ENCODE measurements around the gene ERMAP. TPM values are rescaled to one million over a fixed set of nuclear protein-coding genes. Genes with fewer than 3 reads are reported as not detected.

Gene ERMAP
- total and polyA plus RNA-seq, 10 of the 15 experiments (the other 5 are each of a cell fraction or from before 2014, with no cell fraction given): 1.4 to 6.8 (median 4.1) TPM

DNA sequence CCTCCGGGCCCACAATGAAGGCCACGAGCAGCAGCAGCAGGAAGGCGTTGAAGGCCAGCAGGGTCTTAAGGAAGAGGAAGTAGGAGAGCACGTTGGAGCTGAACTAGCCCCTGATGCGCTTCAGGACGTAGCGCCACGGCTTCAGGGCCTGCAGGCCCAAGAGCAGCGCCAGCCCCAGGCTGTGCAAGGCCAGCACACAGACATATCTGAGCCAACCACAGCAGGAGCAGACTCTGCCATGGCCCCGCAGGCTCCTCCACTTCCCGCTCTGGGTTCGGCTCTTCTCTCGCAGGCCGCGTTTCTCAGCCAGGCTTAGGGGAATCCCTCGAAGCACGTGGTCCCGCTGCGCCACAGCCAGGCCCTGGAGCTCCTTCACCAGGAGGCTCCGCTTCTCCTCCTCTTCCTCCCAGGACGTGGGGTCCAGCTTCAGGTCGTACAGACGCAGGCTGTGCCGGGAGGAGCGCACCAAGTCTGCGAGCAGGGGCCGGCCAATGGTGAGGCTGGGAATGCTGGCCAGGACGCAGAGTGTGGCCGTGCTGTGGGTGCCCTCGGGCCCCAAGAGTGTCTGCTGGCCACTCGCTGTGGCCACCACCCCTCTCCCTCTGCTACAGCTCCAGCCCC is 71.2 kb downstream of the ERMAP start:
- Histone ChIP-seq H3K4me1 (ENCODE audit: control insufficient read depth, insufficient read depth, low read length) (no peaks in the 10 kb centered on the region), H2AFZ (ENCODE audit: control insufficient read depth, low read depth, low read length) (no peak overlapping the region), H3K4me3 (no peak overlapping the region), H4K20me1 (ENCODE audit: control insufficient read depth, insufficient read depth) (no peaks in the 10 kb centered on the region), H3K79me2 (ENCODE audit: control insufficient read depth, insufficient read depth, low read length) (no peaks in the 10 kb centered on the region), H3K9ac (ENCODE audit: control insufficient read depth, insufficient read depth, low read length) (no peak overlapping the region), H3K4me2 (ENCODE audit: control insufficient read depth, insufficient read depth) (no peak overlapping the region), H3K9me3 (replicated peaks; ENCODE audit: control insufficient read depth, insufficient read depth, low read length) (no peaks in the 10 kb centered on the region), H3K36me3 (ENCODE audit: control insufficient read depth in 2 of 2, insufficient read depth in 2 of 2, low read length in 1 of 2) (no peaks in the 10 kb centered on the region), H3K27ac (ENCODE audit: control insufficient read depth, insufficient read depth) (no peak overlapping the region), H3K27me3 (replicated peaks in 1 of 2; ENCODE audit: control insufficient read depth in 2 of 2, insufficient read depth in 2 of 2, low read length in 1 of 2) (no peaks in the 10 kb centered on the region)
- no peak for TF ChIP-seq POLR2AphosphoS5 (IDR thresholded peaks at IDR 0.05; ENCODE audit: low read length)
- no peak for TF ChIP-seq ZNF274 (IDR thresholded peaks at IDR 0.05; ENCODE audit: insufficient read depth, insufficient read length)
- TF ChIP-seq, protein P1, sequence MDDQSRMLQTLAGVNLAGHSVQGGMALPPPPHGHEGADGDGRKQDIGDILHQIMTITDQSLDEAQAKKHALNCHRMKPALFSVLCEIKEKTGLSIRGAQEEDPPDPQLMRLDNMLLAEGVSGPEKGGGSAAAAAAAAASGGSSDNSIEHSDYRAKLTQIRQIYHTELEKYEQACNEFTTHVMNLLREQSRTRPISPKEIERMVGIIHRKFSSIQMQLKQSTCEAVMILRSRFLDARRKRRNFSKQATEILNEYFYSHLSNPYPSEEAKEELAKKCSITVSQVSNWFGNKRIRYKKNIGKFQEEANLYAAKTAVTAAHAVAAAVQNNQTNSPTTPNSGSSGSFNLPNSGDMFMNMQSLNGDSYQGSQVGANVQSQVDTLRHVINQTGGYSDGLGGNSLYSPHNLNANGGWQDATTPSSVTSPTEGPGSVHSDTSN (IDR thresholded peaks at IDR 0.05; ENCODE audit: insufficient replicate concordance, low read depth, low read length): no peak
- TF ChIP-seq, protein P2, sequence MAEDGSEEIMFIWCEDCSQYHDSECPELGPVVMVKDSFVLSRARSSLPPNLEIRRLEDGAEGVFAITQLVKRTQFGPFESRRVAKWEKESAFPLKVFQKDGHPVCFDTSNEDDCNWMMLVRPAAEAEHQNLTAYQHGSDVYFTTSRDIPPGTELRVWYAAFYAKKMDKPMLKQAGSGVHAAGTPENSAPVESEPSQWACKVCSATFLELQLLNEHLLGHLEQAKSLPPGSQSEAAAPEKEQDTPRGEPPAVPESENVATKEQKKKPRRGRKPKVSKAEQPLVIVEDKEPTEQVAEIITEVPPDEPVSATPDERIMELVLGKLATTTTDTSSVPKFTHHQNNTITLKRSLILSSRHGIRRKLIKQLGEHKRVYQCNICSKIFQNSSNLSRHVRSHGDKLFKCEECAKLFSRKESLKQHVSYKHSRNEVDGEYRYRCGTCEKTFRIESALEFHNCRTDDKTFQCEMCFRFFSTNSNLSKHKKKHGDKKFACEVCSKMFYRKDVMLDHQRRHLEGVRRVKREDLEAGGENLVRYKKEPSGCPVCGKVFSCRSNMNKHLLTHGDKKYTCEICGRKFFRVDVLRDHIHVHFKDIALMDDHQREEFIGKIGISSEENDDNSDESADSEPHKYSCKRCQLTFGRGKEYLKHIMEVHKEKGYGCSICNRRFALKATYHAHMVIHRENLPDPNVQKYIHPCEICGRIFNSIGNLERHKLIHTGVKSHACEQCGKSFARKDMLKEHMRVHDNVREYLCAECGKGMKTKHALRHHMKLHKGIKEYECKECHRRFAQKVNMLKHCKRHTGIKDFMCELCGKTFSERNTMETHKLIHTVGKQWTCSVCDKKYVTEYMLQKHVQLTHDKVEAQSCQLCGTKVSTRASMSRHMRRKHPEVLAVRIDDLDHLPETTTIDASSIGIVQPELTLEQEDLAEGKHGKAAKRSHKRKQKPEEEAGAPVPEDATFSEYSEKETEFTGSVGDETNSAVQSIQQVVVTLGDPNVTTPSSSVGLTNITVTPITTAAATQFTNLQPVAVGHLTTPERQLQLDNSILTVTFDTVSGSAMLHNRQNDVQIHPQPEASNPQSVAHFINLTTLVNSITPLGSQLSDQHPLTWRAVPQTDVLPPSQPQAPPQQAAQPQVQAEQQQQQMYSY (CRISPR knock-in tag; IDR thresholded peaks at IDR 0.05): no peak
- TF ChIP-seq STAT1 (conservative IDR thresholded peaks at IDR 0.05): no peak
- no peak for TF ChIP-seq POLR2A (IDR thresholded peaks at IDR 0.05; ENCODE audit: low read depth, low read length)
- TF ChIP-seq FOS (IDR thresholded peaks at IDR 0.05; ENCODE audit: borderline replicate concordance, extremely low read depth, insufficient read length): no peak
- ChIA-PET RAD21 (ENCODE audit: unreplicated experiment) (no interaction called here), CTCF (interaction anchor here (0.7 kb wide), 1 partner anchor 12 kb away, joined by 3 read pairs; no protein-coding TSS in a partner anchor), POLR2A (no interaction called here), SMC1A (ENCODE audit: uncharacterized antibody, unreplicated experiment) (no interaction called here)
- intact Hi-C loops (cut with micrococcal nuclease; ENCODE audit: unreplicated experiment) (no loop called here), in situ Hi-C loops (cut with MboI) (no loop called here)
- DNase-seq (ENCODE audit: low read depth, low spot score): no peak
- no TSS peak for BruUV-seq (replicated peaks)
- ATAC-seq: no peak
- no peak for FAIRE-seq
- WGBS (ENCODE audit: insufficient coverage, insufficient replicate concordance, low lambda C conversion rate, missing lambda C conversion rate): 69% methylated on average over 31 of the region's 31 CpGs
